IPS-18c (cell line): Measurements from ENCODE around the gene TMEM150C.

Experiments
- H3K4me3 ChIP-seq: 2 replicates; pipeline ENCODE4 v1.7.0; 2013; ENCODE audit warnings: low read depth, mild to moderate bottlenecking, low read length, moderate library complexity; ENCODE audit not compliant: insufficient read depth
- H3K9me3 ChIP-seq: one replicate; pipeline ENCODE4 v1.6.1; 2013; ENCODE audit warnings: mild to moderate bottlenecking, low read length, moderate library complexity; ENCODE audit not compliant: control insufficient read depth, insufficient read depth

The TMEM150C gene

GRCh38 chr4:82463221-82463620, 98.6 kb downstream of the TMEM150C start:
- Histone ChIP-seq H3K9me3 (no peaks in the 10 kb centered on the region), H3K4me3 (no peak overlapping the region)

- no peak overlapping the region for H3K4me3 ChIP-seq
- H3K9me3 ChIP-seq, result no peaks in the 10 kb centered on the region
Measured at GRCh38 chr4:82462415-82462831, 99.4 kb downstream of the TMEM150C start.

- no peak overlapping the region for H3K4me3 ChIP-seq
- H3K9me3 ChIP-seq, result no peaks in the 10 kb centered on the region
Measured at GRCh38 chr4:82461710-82462109, 100.1 kb downstream of the TMEM150C start.

- Histone ChIP-seq H3K9me3 (no peaks in the 10 kb centered on the region), H3K4me3 (no peak overlapping the region)
Measured at GRCh38 chr4:82458729-82459128, 103.1 kb downstream of the TMEM150C start.

GRCh38 chr4:82457266-82457665, 104.5 kb downstream of the TMEM150C start:
- Histone ChIP-seq H3K9me3 (no peaks in the 10 kb centered on the region), H3K4me3 (no peak overlapping the region)

GRCh38 chr4:82452026-82452425, 109.8 kb downstream of the TMEM150C start:
- Histone ChIP-seq H3K9me3 (no peaks in the 10 kb centered on the region), H3K4me3 (no peak overlapping the region)

GRCh38 chr4:82450966-82451755, 110.6 kb downstream of the TMEM150C start:
- Histone ChIP-seq H3K9me3 (no peaks in the 10 kb centered on the region), H3K4me3 (no peak overlapping the region)

- Histone ChIP-seq H3K4me3 (no peak overlapping the region), H3K9me3 (no peaks in the 10 kb centered on the region)
Measured at GRCh38 chr4:82447886-82448285, 113.9 kb downstream of the TMEM150C start.

- Histone ChIP-seq H3K9me3 (no peaks in the 10 kb centered on the region), H3K4me3 (no peak overlapping the region)
Measured at GRCh38 chr4:82439088-82439487, 122.7 kb downstream of the TMEM150C start.

GRCh38 chr4:82437285-82438005, 124.3 kb downstream of the TMEM150C start:
- Histone ChIP-seq H3K9me3 (no peaks in the 10 kb centered on the region), H3K4me3 (peak overlapping the region; percentile 10; the same call in 1 of the 2 replicates)

GRCh38 chr4:82436780-82437179, 125.0 kb downstream of the TMEM150C start:
- no peak overlapping the region for H3K4me3 ChIP-seq
- H3K9me3 ChIP-seq, result no peaks in the 10 kb centered on the region

GRCh38 chr4:82436130-82436529, 125.7 kb downstream of the TMEM150C start:
- H3K4me3 ChIP-seq, result no peak overlapping the region
- no peaks in the 10 kb centered on the region for H3K9me3 ChIP-seq

- Histone ChIP-seq H3K4me3 (no peak overlapping the region), H3K9me3 (no peaks in the 10 kb centered on the region)
Measured at GRCh38 chr4:82434949-82435348, 126.8 kb downstream of the TMEM150C start.

- no peak overlapping the region for H3K4me3 ChIP-seq
- no peaks in the 10 kb centered on the region for H3K9me3 ChIP-seq
Measured at GRCh38 chr4:82433791-82434190, 128.0 kb downstream of the TMEM150C start.
